H9 (cell line): ENCODE measurements around the gene CPSF6. TPM values are rescaled to one million over a fixed set of nuclear protein-coding genes. Genes with fewer than 3 reads are reported as not detected.

ENCODE experiments used
- DNase-seq: peaks from one replicate; pipeline ENCODE4 v3.0.0-alpha.2; 2017
- H2AFZ ChIP-seq: one replicate; pipeline ENCODE4 v1.6.1; 2013; ENCODE audit warnings: mild to moderate bottlenecking, low read length, control low read depth, moderate library complexity
- H2AK5ac ChIP-seq: 2 replicates; pipeline ENCODE4 v1.6.1; 2013; ENCODE audit warnings: low read length, control low read depth, mixed read lengths; ENCODE audit not compliant: insufficient read length
- H2BK120ac ChIP-seq: one replicate; pipeline ENCODE4 v1.6.1; 2013; ENCODE audit warnings: low read depth, mild to moderate bottlenecking, low read length, control low read depth, inconsistent platforms; ENCODE audit not compliant: poor library complexity, severe bottlenecking
- H2BK12ac ChIP-seq: 2 replicates; pipeline ENCODE4 v1.6.1; 2013; ENCODE audit warnings: low read length, control low read depth, mixed read lengths, low read depth; ENCODE audit not compliant: insufficient read length
- H2BK15ac ChIP-seq: 2 replicates; pipeline ENCODE4 v1.6.1; 2013; ENCODE audit warnings: low read depth, low read length, control low read depth
- H2BK20ac ChIP-seq: one replicate; pipeline ENCODE4 v1.6.1; 2013; ENCODE audit warnings: low read depth, mild to moderate bottlenecking, low read length, control low read depth, inconsistent platforms; ENCODE audit not compliant: poor library complexity, severe bottlenecking
- H2BK5ac ChIP-seq: 2 replicates; pipeline ENCODE4 v1.6.1; 2013; ENCODE audit warnings: low read length, control low read depth, mixed read lengths; ENCODE audit not compliant: insufficient read length
- H3K14ac ChIP-seq: 2 replicates; pipeline ENCODE4 v1.6.1; 2013; ENCODE audit warnings: low read length, control low read depth; ENCODE audit not compliant: insufficient read depth
- H3K18ac ChIP-seq: 2 replicates; pipeline ENCODE4 v1.6.1; 2013; ENCODE audit warnings: low read depth, mild to moderate bottlenecking, mixed read lengths, low read length, control low read depth; ENCODE audit not compliant: insufficient read length
- H3K23ac ChIP-seq: 2 replicates; pipeline ENCODE4 v1.6.1; 2013; ENCODE audit warnings: low read length, control low read depth, mixed read lengths, low read depth; ENCODE audit not compliant: insufficient read length
- H3K23me2 ChIP-seq: 2 replicates; pipeline ENCODE4 v1.6.1; 2013; ENCODE audit warnings: low read depth, mild to moderate bottlenecking, mixed read lengths, low read length, control low read depth; ENCODE audit not compliant: insufficient read length, poor library complexity, severe bottlenecking
- H3K27ac ChIP-seq: 2 replicates; pipeline ENCODE4 v1.5.1; 2013; ENCODE audit warnings: low read length, control low read depth, mixed read lengths, low read depth; ENCODE audit not compliant: insufficient read length
- H3K27me3 ChIP-seq: 2 replicates; pipeline ENCODE4 v1.6.1; 2013; ENCODE audit warnings: low read length, control low read depth, inconsistent platforms; ENCODE audit not compliant: insufficient read depth
- H3K4ac ChIP-seq: 2 replicates; pipeline ENCODE4 v1.6.1; 2013; ENCODE audit warnings: low read depth, mild to moderate bottlenecking, control low read depth, inconsistent platforms, low read length, moderate library complexity
- H3K4me1 ChIP-seq: 2 replicates; pipeline ENCODE4 v1.6.1; 2013; ENCODE audit warnings: low read length, control low read depth, inconsistent platforms; ENCODE audit not compliant: insufficient read depth
- H3K4me2 ChIP-seq: 2 replicates; pipeline ENCODE4 v1.6.1; 2013; ENCODE audit warnings: low read length, control low read depth, mixed read lengths; ENCODE audit not compliant: insufficient read length, insufficient read depth
- H3K56ac ChIP-seq: 2 replicates; pipeline ENCODE4 v1.6.1; 2013; ENCODE audit warnings: low read depth, mild to moderate bottlenecking, mixed read lengths, low read length, control low read depth; ENCODE audit not compliant: insufficient read length
- H3K79me1 ChIP-seq: 2 replicates; pipeline ENCODE4 v1.6.1; 2013; ENCODE audit warnings: low read depth, mild to moderate bottlenecking, moderate library complexity, low read length, control low read depth, inconsistent platforms; ENCODE audit not compliant: insufficient read depth, poor library complexity, severe bottlenecking
- H3K79me2 ChIP-seq: 2 replicates; pipeline ENCODE4 v1.6.1; 2013; ENCODE audit warnings: low read length, control low read depth, inconsistent platforms; ENCODE audit not compliant: insufficient read depth
- H3K9ac ChIP-seq: 2 replicates; pipeline ENCODE4 v1.6.1; 2013; ENCODE audit warnings: low read length, control low read depth, mixed read lengths; ENCODE audit not compliant: insufficient read length; ENCODE audit errors: extremely low read depth
- H3K9me3 ChIP-seq: one replicate; pipeline ENCODE4 v1.6.1; 2013; ENCODE audit warnings: low read depth, low read length, inconsistent platforms; ENCODE audit not compliant: control insufficient read depth
- H3T11ph ChIP-seq: one replicate; pipeline ENCODE4 v1.6.1; 2013; ENCODE audit warnings: mild to moderate bottlenecking, low read length, control low read depth, inconsistent platforms
- H4K20me1 ChIP-seq: one replicate; pipeline ENCODE4 v1.6.1; 2013; ENCODE audit not compliant: control insufficient read depth, insufficient read length, insufficient read depth
- H4K5ac ChIP-seq: 2 replicates; pipeline ENCODE4 v1.6.1; 2013; ENCODE audit warnings: low read depth, mild to moderate bottlenecking, mixed read lengths, low read length, control low read depth; ENCODE audit not compliant: insufficient read length
- H4K8ac ChIP-seq: replicated peaks from 2 replicates; pipeline ENCODE4 v1.6.1; 2013; ENCODE audit warnings: low read length, control low read depth, mixed read lengths, low read depth; ENCODE audit not compliant: insufficient read length
- H4K91ac ChIP-seq: 2 replicates; pipeline ENCODE4 v1.6.1; 2013; ENCODE audit warnings: low read depth, mild to moderate bottlenecking, moderate library complexity, mixed read lengths, low read length, control low read depth; ENCODE audit not compliant: insufficient read length
- H3K27ac Mint-ChIP-seq, 3 experiments: 2 replicates in 2 of 3; 3 replicates in 1 of 3; pipeline ENCODE4 v1.8.0; 2020 to 2021; ENCODE audit warnings: mixed read lengths in 3 of 3, mild to moderate bottlenecking in 1 of 3, moderate library complexity in 1 of 3
- H3K27me3 Mint-ChIP-seq: 2 replicates; pipeline ENCODE4 v1.8.0; 2021; ENCODE audit warnings: low read depth, mild to moderate bottlenecking, moderate library complexity, mixed read lengths
- H3K36me3 Mint-ChIP-seq, 3 experiments: 2 replicates in 2 of 3; 3 replicates in 1 of 3; pipeline ENCODE4 v1.8.0; 2020 to 2021; ENCODE audit warnings: low read depth in 3 of 3, mixed read lengths in 3 of 3; ENCODE audit not compliant: insufficient read depth in 1 of 3
- H3K4me1 Mint-ChIP-seq, 2 experiments: 2 replicates each; pipeline ENCODE4 v1.8.0; 2020; ENCODE audit warnings: mixed read lengths in 2 of 2
- H3K4me3 Mint-ChIP-seq, 2 experiments: 2 replicates in 1 of 2; 3 replicates in 1 of 2; pipeline ENCODE4 v1.8.0; 2020 to 2021; ENCODE audit warnings: mild to moderate bottlenecking in 2 of 2, mixed read lengths in 2 of 2, moderate library complexity in 1 of 2
- H3K9me3 Mint-ChIP-seq, 2 experiments: 2 replicates in 1 of 2; 3 replicates in 1 of 2; pipeline ENCODE4 v1.8.0; 2020; ENCODE audit warnings: mild to moderate bottlenecking in 2 of 2, mixed read lengths in 2 of 2, moderate library complexity in 1 of 2
- WGBS: extraction: QIAGEN DNeasy Blood & Tissue Kit; methylation state at CpG from one replicate; pipeline ENCODE4 v1.1.7; 2013; ENCODE audit warnings: missing lambda C conversion rate, low lambda C conversion rate, mixed read lengths; ENCODE audit not compliant: insufficient read length; ENCODE audit errors: extremely low coverage; 5-methylcytosine and 5-hydroxymethylcytosine counted together
- microRNA-seq: library from miRNA; unstranded; fragments of <30 nt; microRNA quantifications from one replicate; pipeline ENCODE4, GENCODE V29; 2020; ENCODE audit warnings: borderline microRNAs expressed
- total RNA-seq: library from RNA; stranded (reverse); gene quantifications from 2 replicates; pipeline ENCODE4 v1.2.1, GENCODE V29; 2021
- TF ChIP-seq, protein P1 (sequence below): fragments of 200-600 bp; sonication (generic); conservative IDR thresholded peaks from 3 replicates; pipeline ENCODE4 v1.8.0; 2021; ENCODE audit warnings: antibody characterized with exemption, mild to moderate bottlenecking

The CPSF6 gene
- total RNA-seq, 1 experiment from 2014 or later, result 183 TPM

- H3K36me3 Mint-ChIP-seq, result peaks cover 12 to 20% (median 13%) of the 10 kb centered on the region in 3 experiments
- H3K4me3 Mint-ChIP-seq, result no peak overlapping the region
- peaks cover 16 to 33% of the 10 kb centered on the region in 2 experiments for H3K9me3 Mint-ChIP-seq
- Histone ChIP-seq H2AK5ac (no peak overlapping the region), H3K56ac (no peak overlapping the region), H3K9ac (no peak overlapping the region), H4K5ac (no peak overlapping the region), H4K91ac (no peak overlapping the region), H2BK20ac (no peak overlapping the region), H3K23me2 (no peaks in the 10 kb centered on the region), H3K23ac (no peak overlapping the region), H3K4ac (no peak overlapping the region), H3K79me2 (no peaks in the 10 kb centered on the region), H2BK15ac (no peak overlapping the region), H4K8ac (no peak overlapping the region), H3K9me3 (no peaks in the 10 kb centered on the region), H3K4me1 (peaks cover 6% of the 10 kb centered on the region; the same call in 1 of the 2 replicates), H2AFZ (no peak overlapping the region), H2BK5ac (no peak overlapping the region), H3T11ph (no peak overlapping the region), H3K27me3 (no peaks in the 10 kb centered on the region), H3K14ac (no peak overlapping the region), H2BK12ac (no peak overlapping the region), H3K4me2 (no peak overlapping the region), H3K18ac (no peak overlapping the region), H3K27ac (no peak overlapping the region), H3K79me1 (no peaks in the 10 kb centered on the region), H4K20me1 (no peaks in the 10 kb centered on the region), H2BK120ac (no peak overlapping the region)
- peaks cover 16% of the 10 kb centered on the region in 2 experiments for H3K4me1 Mint-ChIP-seq
- no peak overlapping the region for H3K27ac Mint-ChIP-seq
- DNase-seq, result no peak
- no CpG with 5 or more reads among the region's 1 CpG for WGBS
- H3K27me3 Mint-ChIP-seq, result no peaks in the 10 kb centered on the region; the same call in none of the 2 replicates
- TF ChIP-seq, protein P1, sequence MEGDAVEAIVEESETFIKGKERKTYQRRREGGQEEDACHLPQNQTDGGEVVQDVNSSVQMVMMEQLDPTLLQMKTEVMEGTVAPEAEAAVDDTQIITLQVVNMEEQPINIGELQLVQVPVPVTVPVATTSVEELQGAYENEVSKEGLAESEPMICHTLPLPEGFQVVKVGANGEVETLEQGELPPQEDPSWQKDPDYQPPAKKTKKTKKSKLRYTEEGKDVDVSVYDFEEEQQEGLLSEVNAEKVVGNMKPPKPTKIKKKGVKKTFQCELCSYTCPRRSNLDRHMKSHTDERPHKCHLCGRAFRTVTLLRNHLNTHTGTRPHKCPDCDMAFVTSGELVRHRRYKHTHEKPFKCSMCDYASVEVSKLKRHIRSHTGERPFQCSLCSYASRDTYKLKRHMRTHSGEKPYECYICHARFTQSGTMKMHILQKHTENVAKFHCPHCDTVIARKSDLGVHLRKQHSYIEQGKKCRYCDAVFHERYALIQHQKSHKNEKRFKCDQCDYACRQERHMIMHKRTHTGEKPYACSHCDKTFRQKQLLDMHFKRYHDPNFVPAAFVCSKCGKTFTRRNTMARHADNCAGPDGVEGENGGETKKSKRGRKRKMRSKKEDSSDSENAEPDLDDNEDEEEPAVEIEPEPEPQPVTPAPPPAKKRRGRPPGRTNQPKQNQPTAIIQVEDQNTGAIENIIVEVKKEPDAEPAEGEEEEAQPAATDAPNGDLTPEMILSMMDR, result no peak
Observed at GRCh38 chr12:69321351-69321750, 82.0 kb downstream of the CPSF6 start.

Small RNA genes lying within 50 kb of the gene (microRNA-seq; reads per million reads assigned to microRNA genes)
- gene MIR1279, result not detected

Other genes with a start within 250 kb of the CPSF6 start
- gene LYZ, start 108.8 kb downstream of the CPSF6 start, total RNA-seq, result not detected in 2 replicates
- gene YEATS4, start 120.2 kb downstream of the CPSF6 start, total RNA-seq, result 35.6 and 37.7 TPM in 2 replicates
- 30.6 and 33.7 TPM in 2 replicates for gene FRS2, start 230.8 kb downstream of the CPSF6 start, total RNA-seq